ENCODE results near the gene LRP5. TPM values are rescaled to one million over a fixed set of nuclear protein-coding genes. Genes with fewer than 3 reads are reported as not detected.

The LRP5 gene
- polyA plus RNA-seq, 3 donors: 0.23 to 0.29 TPM; not detected in 1

- Histone ChIP-seq H3K4me3 (replicated peaks in 1 of 3; ENCODE audit: low read depth in 2 of 3, low read length in 3 of 3) (no peak overlapping the region), H3K9me3 (replicated peaks in 1 of 2; ENCODE audit: control insufficient read depth in 1 of 2, insufficient read depth in 1 of 2, low read length in 2 of 2) (no peaks in the 10 kb centered on the region), H3K4me2 (replicated peaks; ENCODE audit: extremely low read depth, low read length, poor library complexity, severe bottlenecking) (no peak overlapping the region), H3K9ac (ENCODE audit: insufficient read depth, low read length, poor library complexity, severe bottlenecking) (no peak overlapping the region), H3K79me2 (ENCODE audit: insufficient read depth, low read length) (no peaks in the 10 kb centered on the region), H3K36me3 (replicated peaks in 1 of 2; ENCODE audit: control insufficient read depth in 1 of 2, insufficient read depth in 2 of 2, low read length in 2 of 2) (no peaks in the 10 kb centered on the region), H4K20me1 (ENCODE audit: insufficient read depth, low read length) (no peaks in the 10 kb centered on the region), H2AFZ (ENCODE audit: insufficient read depth, low read depth, low read length, poor library complexity, severe bottlenecking) (no peak overlapping the region), H3K4me1 (ENCODE audit: control insufficient read depth in 1 of 2, insufficient read depth in 2 of 2, low read length in 2 of 2) (peaks cover 5% of the 10 kb centered on the region in 2 donors), H3K27ac (ENCODE audit: low read depth in 1 of 2, low read length in 2 of 2) (no peak overlapping the region), H3K27me3 (ENCODE audit: control insufficient read depth in 2 of 2, insufficient read depth in 2 of 2, low read length in 2 of 2) (no peaks in the 10 kb centered on the region)
- peaks cover 0 to 3% (median 0%) of the 10 kb centered on the region in 7 donors for H3K9me3 Mint-ChIP-seq
- H3K36me3 Mint-ChIP-seq: no peaks in the 10 kb centered on the region
- peaks cover 1 to 20% (median 4%) of the 10 kb centered on the region in 3 donors for H3K27me3 Mint-ChIP-seq (ENCODE audit: low read depth in 3 of 3)
- intact Hi-C loops (cut with micrococcal nuclease): no loop called here
- peaks cover 8% of the 10 kb centered on the region for H3K4me1 Mint-ChIP-seq
- DNase-seq: no peak
- WGBS (ENCODE audit: insufficient coverage): 96% methylated on average over 6 of the region's 8 CpGs
- TF ChIP-seq CTCF (IDR thresholded peaks at IDR 0.05): no peak
- H3K27ac Mint-ChIP-seq: no peak overlapping the region
- no peak overlapping the region for H3K4me3 Mint-ChIP-seq
Measured at GRCh38 chr11:68455485-68455884, 143.1 kb downstream of the LRP5 start.

- Mint-ChIP-seq H3K9me3 (peaks cover 0 to 3% (median 0%) of the 10 kb centered on the region in 7 donors), H3K27me3 (ENCODE audit: low read depth in 3 of 3) (peaks cover 0 to 18% (median 4%) of the 10 kb centered on the region in 3 donors), H3K4me3 (no peak overlapping the region), H3K36me3 (no peaks in the 10 kb centered on the region), H3K27ac (no peak overlapping the region), H3K4me1 (peaks cover 17% of the 10 kb centered on the region)
- TF ChIP-seq CTCF (IDR thresholded peaks at IDR 0.05): no peak
- 94% methylated on average over 5 of the region's 8 CpGs for WGBS (ENCODE audit: insufficient coverage)
- Histone ChIP-seq H2AFZ (ENCODE audit: insufficient read depth, low read depth, low read length, poor library complexity, severe bottlenecking) (no peak overlapping the region), H3K27me3 (ENCODE audit: control insufficient read depth in 2 of 2, insufficient read depth in 2 of 2, low read length in 2 of 2) (no peaks in the 10 kb centered on the region), H3K9ac (ENCODE audit: insufficient read depth, low read length, poor library complexity, severe bottlenecking) (no peak overlapping the region), H3K4me1 (ENCODE audit: control insufficient read depth in 1 of 2, insufficient read depth in 2 of 2, low read length in 2 of 2) (peaks cover 16% of the 10 kb centered on the region in 2 donors), H3K27ac (ENCODE audit: low read depth in 1 of 2, low read length in 2 of 2) (no peak overlapping the region), H3K36me3 (replicated peaks in 1 of 2; ENCODE audit: control insufficient read depth in 1 of 2, insufficient read depth in 2 of 2, low read length in 2 of 2) (no peaks in the 10 kb centered on the region), H3K4me3 (replicated peaks in 1 of 3; ENCODE audit: low read depth in 2 of 3, low read length in 3 of 3) (no peak overlapping the region), H4K20me1 (ENCODE audit: insufficient read depth, low read length) (peaks cover 13% of the 10 kb centered on the region), H3K4me2 (replicated peaks; ENCODE audit: extremely low read depth, low read length, poor library complexity, severe bottlenecking) (no peak overlapping the region), H3K9me3 (replicated peaks in 1 of 2; ENCODE audit: control insufficient read depth in 1 of 2, insufficient read depth in 1 of 2, low read length in 2 of 2) (no peaks in the 10 kb centered on the region), H3K79me2 (ENCODE audit: insufficient read depth, low read length) (peaks cover 18% of the 10 kb centered on the region)
- intact Hi-C loops (cut with micrococcal nuclease): no loop called here
- no peak for DNase-seq
Measured at GRCh38 chr11:68457216-68457897, 145.0 kb downstream of the LRP5 start.

Measured in CD14-positive monocyte (primary cell).